A549 (cell line): ENCODE measurements around the gene TRAF3.

ENCODE experiments used
- CTCF ChIP-seq: fragments of >200 bp; sonication (Bioruptor Twin); formaldehyde crosslinking; IDR thresholded peaks from 3 replicates; pipeline ENCODE4 v1.5.1; 2016
- POLR2A ChIP-seq: IDR thresholded peaks from 2 replicates; pipeline ENCODE4 v1.6.1; 2012; ENCODE audit warnings: mild to moderate bottlenecking, low read length
- RCOR1 ChIP-seq: fragments of 150-350 bp; IDR thresholded peaks from 2 replicates; pipeline ENCODE4 v1.6.1; 2014; ENCODE audit warnings: antibody characterized with exemption, low read length, low read depth
- TF ChIP-seq, protein P1 (sequence below): fragments of 450-650 bp; IDR thresholded peaks from 2 replicates; pipeline ENCODE4 v1.6.1; 2014; ENCODE audit warnings: antibody characterized with exemption

DNA sequence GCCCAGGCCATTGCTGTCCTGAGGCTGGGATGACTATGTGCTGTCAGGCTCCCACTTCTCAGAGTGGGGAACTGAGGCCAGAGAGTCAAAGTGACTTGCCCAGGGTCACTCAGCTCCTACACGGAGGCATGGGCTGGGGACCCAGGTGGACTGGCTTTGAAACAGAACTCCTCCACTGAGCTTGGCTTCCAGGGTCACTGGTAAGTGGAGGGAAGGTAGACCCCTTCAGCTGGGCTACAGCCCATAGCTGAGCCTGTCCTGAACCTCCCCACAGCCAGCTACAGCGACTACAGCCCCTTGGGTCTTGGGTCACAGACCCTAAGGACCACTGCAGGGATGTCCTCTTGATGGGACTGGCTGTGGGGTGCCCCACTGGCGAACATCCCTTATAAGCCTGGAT lies 40.3 kb upstream of the TRAF3 start:
- TF ChIP-seq POLR2A (no peak), CTCF (no peak), RCOR1 (no peak)
- TF ChIP-seq, protein P1, sequence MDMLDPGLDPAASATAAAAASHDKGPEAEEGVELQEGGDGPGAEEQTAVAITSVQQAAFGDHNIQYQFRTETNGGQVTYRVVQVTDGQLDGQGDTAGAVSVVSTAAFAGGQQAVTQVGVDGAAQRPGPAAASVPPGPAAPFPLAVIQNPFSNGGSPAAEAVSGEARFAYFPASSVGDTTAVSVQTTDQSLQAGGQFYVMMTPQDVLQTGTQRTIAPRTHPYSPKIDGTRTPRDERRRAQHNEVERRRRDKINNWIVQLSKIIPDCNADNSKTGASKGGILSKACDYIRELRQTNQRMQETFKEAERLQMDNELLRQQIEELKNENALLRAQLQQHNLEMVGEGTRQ = no peak
